OCI-LY3 (cell line): ENCODE data around the gene TLR3.

Source experiments
- H2AFZ ChIP-seq: fragments of 200-600, 300-600 bp; shearing (Covaris generic); 2 replicates; pipeline ENCODE4 v1.6.0; 2014; ENCODE audit warnings: antibody characterized with exemption, low read depth, low read length
- H3K27ac ChIP-seq: fragments of 200-600, 300-600 bp; sonication (generic); 2 replicates; pipeline ENCODE4 v1.5.1; 2014; ENCODE audit warnings: mild to moderate bottlenecking, low read length, moderate library complexity, mixed read lengths
- H3K27me3 ChIP-seq: fragments of 200-600, 300-600 bp; sonication (generic); 2 replicates; pipeline ENCODE4 v1.6.1; 2014; ENCODE audit warnings: low read depth, low read length, mixed read lengths
- H3K36me3 ChIP-seq: fragments of 200-600, 300-600 bp; sonication (generic); replicated peaks from 2 replicates; pipeline ENCODE3; 2014; ENCODE audit warnings: low read depth, low read length, mixed read lengths
- H3K4me1 ChIP-seq: fragments of 300-600, 200-600 bp; sonication (generic); 2 replicates; pipeline ENCODE4 v1.6.1; 2014; ENCODE audit warnings: low read length, mixed read lengths
- H3K4me2 ChIP-seq: fragments of 200-600, 300-600 bp; sonication (generic); 2 replicates; pipeline ENCODE4 v1.6.1; 2014; ENCODE audit warnings: low read length, mixed read lengths
- H3K4me3 ChIP-seq: fragments of 300-600, 200-600 bp; sonication (generic); 2 replicates; pipeline ENCODE4 v1.5.1; 2014; ENCODE audit warnings: antibody characterized with exemption, mild to moderate bottlenecking, low read length, moderate library complexity
- H3K79me2 ChIP-seq: fragments of 300-600, 200-600 bp; shearing (Covaris generic); 2 replicates; pipeline ENCODE4 v1.6.1; 2014; ENCODE audit warnings: mild to moderate bottlenecking, low read length, mixed read lengths
- H3K9ac ChIP-seq: fragments of 300-600, 200-600 bp; shearing (Covaris generic); 2 replicates; pipeline ENCODE4 v1.6.0; 2014; ENCODE audit warnings: mild to moderate bottlenecking, low read length, moderate library complexity
- H3K9me3 ChIP-seq: fragments of 200-600, 300-600 bp; shearing (Covaris generic); 2 replicates; pipeline ENCODE4 v1.6.1; 2014; ENCODE audit warnings: low read length, mixed read lengths; ENCODE audit not compliant: insufficient read depth
- H4K20me1 ChIP-seq: fragments of 200-600, 300-600 bp; sonication (generic); 2 replicates; pipeline ENCODE4 v1.6.1; 2016; ENCODE audit warnings: low read length, mixed read lengths; ENCODE audit not compliant: insufficient read depth
- EZH2phosphoT487 ChIP-seq: fragments of 200-600 bp; shearing (Covaris generic); IDR thresholded peaks from 2 replicates; pipeline ENCODE4 v1.6.1; 2018; ENCODE audit warnings: antibody characterized with exemption, mixed run types, low read depth
- TF ChIP-seq, protein P1 (sequence below): fragments of 200-600, 300-600 bp; sonication (generic); IDR thresholded peaks from 2 replicates; pipeline ENCODE4 v1.5.1; 2014; ENCODE audit warnings: antibody characterized with exemption, low read length, low read depth

TLR3 gene

DNA sequence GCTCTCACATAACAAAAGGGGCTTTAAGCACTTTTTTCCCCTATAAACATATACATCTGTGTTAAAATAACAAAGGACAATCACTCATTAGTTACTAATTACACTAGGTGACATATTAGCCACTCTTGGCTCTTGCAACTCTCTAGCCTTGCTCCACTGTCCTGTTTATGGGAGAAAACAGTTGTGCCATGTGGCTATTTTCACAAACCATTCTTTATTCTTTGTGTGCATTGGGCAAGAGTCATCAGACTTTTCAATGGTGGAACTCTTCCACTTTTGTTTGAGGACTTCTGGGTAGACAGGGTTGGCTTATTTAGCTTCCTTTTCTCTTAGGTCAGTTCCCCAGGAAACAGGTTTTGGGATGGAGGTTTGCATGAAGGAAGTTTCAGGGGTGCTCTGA, 19.6 kb downstream of the TLR3 start:
- no peaks in the 10 kb centered on the region for H3K79me2 ChIP-seq
- no peak overlapping the region for H3K4me2 ChIP-seq
- H3K4me3 ChIP-seq = no peak overlapping the region
- no peaks in the 10 kb centered on the region for H3K27me3 ChIP-seq
- H3K27ac ChIP-seq = no peak overlapping the region
- H3K9me3 ChIP-seq = no peaks in the 10 kb centered on the region
- no peak for TF ChIP-seq EZH2phosphoT487
- TF ChIP-seq, protein P1, sequence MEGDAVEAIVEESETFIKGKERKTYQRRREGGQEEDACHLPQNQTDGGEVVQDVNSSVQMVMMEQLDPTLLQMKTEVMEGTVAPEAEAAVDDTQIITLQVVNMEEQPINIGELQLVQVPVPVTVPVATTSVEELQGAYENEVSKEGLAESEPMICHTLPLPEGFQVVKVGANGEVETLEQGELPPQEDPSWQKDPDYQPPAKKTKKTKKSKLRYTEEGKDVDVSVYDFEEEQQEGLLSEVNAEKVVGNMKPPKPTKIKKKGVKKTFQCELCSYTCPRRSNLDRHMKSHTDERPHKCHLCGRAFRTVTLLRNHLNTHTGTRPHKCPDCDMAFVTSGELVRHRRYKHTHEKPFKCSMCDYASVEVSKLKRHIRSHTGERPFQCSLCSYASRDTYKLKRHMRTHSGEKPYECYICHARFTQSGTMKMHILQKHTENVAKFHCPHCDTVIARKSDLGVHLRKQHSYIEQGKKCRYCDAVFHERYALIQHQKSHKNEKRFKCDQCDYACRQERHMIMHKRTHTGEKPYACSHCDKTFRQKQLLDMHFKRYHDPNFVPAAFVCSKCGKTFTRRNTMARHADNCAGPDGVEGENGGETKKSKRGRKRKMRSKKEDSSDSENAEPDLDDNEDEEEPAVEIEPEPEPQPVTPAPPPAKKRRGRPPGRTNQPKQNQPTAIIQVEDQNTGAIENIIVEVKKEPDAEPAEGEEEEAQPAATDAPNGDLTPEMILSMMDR = no peak
- no peak overlapping the region for H3K9ac ChIP-seq
- no peaks in the 10 kb centered on the region for H3K4me1 ChIP-seq
- H3K36me3 ChIP-seq = no peaks in the 10 kb centered on the region
- H4K20me1 ChIP-seq = no peaks in the 10 kb centered on the region
- H2AFZ ChIP-seq = no peak overlapping the region

- H2AFZ ChIP-seq = no peak overlapping the region
- TF ChIP-seq, protein P1 = no peak
- TF ChIP-seq EZH2phosphoT487 = no peak
- H3K79me2 ChIP-seq = no peaks in the 10 kb centered on the region
- H3K4me3 ChIP-seq = no peak overlapping the region
- no peaks in the 10 kb centered on the region for H3K27me3 ChIP-seq
- H3K4me2 ChIP-seq = no peak overlapping the region
- H3K36me3 ChIP-seq = no peaks in the 10 kb centered on the region
- no peaks in the 10 kb centered on the region for H3K9me3 ChIP-seq
- H3K27ac ChIP-seq = no peak overlapping the region
- no peak overlapping the region for H3K9ac ChIP-seq
- no peaks in the 10 kb centered on the region for H4K20me1 ChIP-seq
- H3K4me1 ChIP-seq = no peaks in the 10 kb centered on the region
Measured at GRCh38 chr4:186092296-186092695, 23.3 kb downstream of the TLR3 start.

- Histone ChIP-seq H3K9ac (no peak overlapping the region), H3K4me2 (no peak overlapping the region), H3K4me1 (no peaks in the 10 kb centered on the region), H3K36me3 (no peaks in the 10 kb centered on the region), H3K79me2 (no peaks in the 10 kb centered on the region), H3K9me3 (no peaks in the 10 kb centered on the region), H2AFZ (no peak overlapping the region), H4K20me1 (no peaks in the 10 kb centered on the region), H3K4me3 (no peak overlapping the region), H3K27ac (no peak overlapping the region), H3K27me3 (no peaks in the 10 kb centered on the region)
- no peak for TF ChIP-seq EZH2phosphoT487
- TF ChIP-seq, protein P1 = no peak
Measured at GRCh38 chr4:186095406-186095805, 26.4 kb downstream of the TLR3 start.

GRCh38 chr4:186096681-186097165, 27.8 kb downstream of the TLR3 start:
- no peaks in the 10 kb centered on the region for H3K9me3 ChIP-seq
- TF ChIP-seq EZH2phosphoT487 = no peak
- TF ChIP-seq, protein P1 = no peak
- no peaks in the 10 kb centered on the region for H4K20me1 ChIP-seq
- H3K4me3 ChIP-seq = no peak overlapping the region
- no peaks in the 10 kb centered on the region for H3K36me3 ChIP-seq
- no peaks in the 10 kb centered on the region for H3K4me1 ChIP-seq
- H3K27me3 ChIP-seq = no peaks in the 10 kb centered on the region
- H3K9ac ChIP-seq = no peak overlapping the region
- no peak overlapping the region for H2AFZ ChIP-seq
- no peak overlapping the region for H3K27ac ChIP-seq
- H3K79me2 ChIP-seq = no peaks in the 10 kb centered on the region
- H3K4me2 ChIP-seq = no peak overlapping the region
